Measurements from ENCODE around the gene PITPNM2.

Gene PITPNM2

GRCh38 chr12:123143736-123144461 is 7.0 kb downstream of the PITPNM2 start:
- DNase-seq, result no peak

GRCh38 chr12:123142921-123143735 is 7.8 kb downstream of the PITPNM2 start:
- DNase-seq, result no peak

- no peak for DNase-seq
Measured at GRCh38 chr12:123142518-123142840, 8.4 kb downstream of the PITPNM2 start.

- no peak for DNase-seq
Measured at GRCh38 chr12:123141615-123142517, 9.0 kb downstream of the PITPNM2 start.

GRCh38 chr12:123140676-123141614 is 9.9 kb downstream of the PITPNM2 start:
- no peak for DNase-seq

- DNase-seq, result no peak
Measured at GRCh38 chr12:123139926-123140675, 10.8 kb downstream of the PITPNM2 start.

- no peak for DNase-seq
Measured at GRCh38 chr12:123135688-123136087, 15.2 kb downstream of the PITPNM2 start.

- DNase-seq, result no peak
Measured at GRCh38 chr12:123134826-123135225, 16.1 kb downstream of the PITPNM2 start.

- DNase-seq, result no peak
Measured at GRCh38 chr12:123134271-123134671, 16.6 kb downstream of the PITPNM2 start.

- DNase-seq, result no peak
Measured at GRCh38 chr12:123133701-123134100, 17.2 kb downstream of the PITPNM2 start.

GRCh38 chr12:123132951-123133619 is 17.8 kb downstream of the PITPNM2 start:
- no peak for DNase-seq

GRCh38 chr12:123131879-123132402 is 18.9 kb downstream of the PITPNM2 start:
- no peak for DNase-seq

GRCh38 chr12:123131291-123131832 is 19.5 kb downstream of the PITPNM2 start:
- DNase-seq, result no peak

- DNase-seq, result no peak
Measured at GRCh38 chr12:123129621-123130020, 21.3 kb downstream of the PITPNM2 start.

GRCh38 chr12:123127182-123127495 is 23.8 kb downstream of the PITPNM2 start:
- DNase-seq, result no peak

GRCh38 chr12:123126294-123127181 is 24.4 kb downstream of the PITPNM2 start:
- DNase-seq, result no peak

- no peak for DNase-seq
Measured at GRCh38 chr12:123122626-123123025, 28.3 kb downstream of the PITPNM2 start.

- no peak for DNase-seq
Measured at GRCh38 chr12:123121670-123122069, 29.2 kb downstream of the PITPNM2 start.

GRCh38 chr12:123120452-123121166 is 30.3 kb downstream of the PITPNM2 start:
- DNase-seq, result no peak
